HEK293T (cell line): ENCODE measurements around the gene DZANK1.

Experiments used
- BHLHE40 ChIP-seq: fragments of 450-650 bp; IDR thresholded peaks from 2 replicates; pipeline ENCODE4 v1.6.1; 2016; ENCODE audit warnings: mild to moderate bottlenecking, moderate library complexity, borderline replicate concordance
- FOXK2 ChIP-seq: fragments of 450-650 bp; IDR thresholded peaks from 2 replicates; pipeline ENCODE4 v1.6.1; 2016; ENCODE audit warnings: mild to moderate bottlenecking
- FOXM1 ChIP-seq: fragments of 450-650 bp; IDR thresholded peaks from 2 replicates; pipeline ENCODE4 v1.6.1; 2017; ENCODE audit warnings: mild to moderate bottlenecking, borderline replicate concordance
- SP1 ChIP-seq: fragments of 450-650 bp; IDR thresholded peaks from 2 replicates; pipeline ENCODE4 v1.6.1; 2017
- TARDBP ChIP-seq: fragments of 450-650 bp; IDR thresholded peaks from 2 replicates; pipeline ENCODE4 v1.6.1; 2016

DNA sequence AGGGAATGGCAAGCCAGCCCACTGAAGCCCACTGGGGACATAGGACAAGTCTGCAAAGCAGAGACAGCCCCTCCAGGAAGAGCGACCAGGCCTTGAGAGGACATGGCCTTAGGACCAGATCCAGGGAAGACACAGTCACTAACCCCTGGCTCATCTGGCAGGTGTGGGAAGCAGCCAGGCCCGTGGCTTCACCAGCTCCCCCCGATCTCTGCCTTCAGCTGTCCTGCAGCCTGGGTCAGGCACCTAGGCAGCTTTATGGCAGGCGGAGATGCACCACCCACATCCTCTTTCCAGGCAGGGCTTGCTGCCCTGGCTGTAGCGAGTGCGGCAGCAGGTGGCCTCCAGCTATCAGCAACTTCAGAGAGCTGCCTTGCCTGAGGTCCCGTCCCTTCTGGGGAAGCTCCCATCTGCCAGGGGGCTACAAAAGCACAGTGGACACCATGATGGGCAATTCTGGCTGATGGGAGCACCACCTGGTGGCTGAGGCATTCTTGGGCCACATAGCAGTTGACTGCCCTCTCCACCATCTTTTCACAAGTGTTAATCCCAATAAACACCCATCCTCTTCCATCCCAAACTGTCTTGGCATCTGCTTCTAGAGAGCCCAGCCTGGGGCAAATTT, 85.8 kb downstream of the DZANK1 start:
- no peak for TF ChIP-seq FOXK2
- no peak for TF ChIP-seq BHLHE40
- no peak for TF ChIP-seq FOXM1
- TF ChIP-seq TARDBP = no peak
- no peak for TF ChIP-seq SP1
